Nephron progenitor cell (in vitro differentiated cells): ENCODE data around the gene ZNF296.

Experiments
- DNase-seq: peaks from one replicate; pipeline ENCODE4 v3.0.0; 2021
- H3K27ac Mint-ChIP-seq: 2 replicates; pipeline ENCODE4 v1.8.0; 2021; ENCODE audit warnings: mild to moderate bottlenecking, moderate library complexity, mixed read lengths
- H3K27me3 Mint-ChIP-seq: 2 replicates; pipeline ENCODE4 v1.8.0; 2021; ENCODE audit warnings: mild to moderate bottlenecking, low read depth, mixed read lengths; ENCODE audit not compliant: poor library complexity
- H3K36me3 Mint-ChIP-seq: 2 replicates; pipeline ENCODE4 v1.8.0; 2021; ENCODE audit warnings: low read depth, mixed read lengths
- H3K4me1 Mint-ChIP-seq: 2 replicates; pipeline ENCODE4 v1.8.0; 2021; ENCODE audit warnings: mixed read lengths
- H3K4me3 Mint-ChIP-seq: 2 replicates; pipeline ENCODE4 v1.8.0; 2021; ENCODE audit warnings: mild to moderate bottlenecking, moderate library complexity, mixed read lengths
- H3K9me3 Mint-ChIP-seq: 2 replicates; pipeline ENCODE4 v1.8.0; 2021; ENCODE audit warnings: mild to moderate bottlenecking, moderate library complexity, mixed read lengths
- TF ChIP-seq, protein P1 (sequence below): fragments of 200-600 bp; sonication (generic); IDR thresholded peaks from 2 replicates; pipeline ENCODE4 v1.5.0; 2021; ENCODE audit warnings: antibody characterized with exemption

Gene ZNF296

DNA sequence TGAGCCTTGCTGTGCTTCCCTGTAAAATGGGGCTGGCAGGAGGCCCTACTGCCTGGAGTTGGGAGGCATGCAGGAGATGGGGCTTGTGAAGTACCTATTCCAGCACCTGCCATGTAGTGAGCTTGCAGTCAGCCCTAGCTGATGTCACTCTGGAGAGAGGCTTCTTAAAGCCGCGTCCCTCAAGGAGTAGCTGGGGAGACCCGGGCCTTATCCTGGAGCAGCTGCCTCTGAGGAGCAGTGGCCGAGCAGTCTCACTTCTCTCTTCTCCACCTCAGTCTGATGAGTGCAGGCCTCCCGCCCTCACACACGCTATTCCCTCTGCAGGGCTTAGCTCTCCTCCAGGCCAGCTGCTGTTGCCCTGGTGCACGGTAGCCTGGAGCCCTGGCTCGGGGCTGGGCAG lies 19.4 kb downstream of the ZNF296 start:
- H3K36me3 Mint-ChIP-seq = peaks cover 67% of the 10 kb centered on the region
- H3K4me1 Mint-ChIP-seq = no peaks in the 10 kb centered on the region
- H3K4me3 Mint-ChIP-seq = no peak overlapping the region
- no peak for DNase-seq
- TF ChIP-seq, protein P1, sequence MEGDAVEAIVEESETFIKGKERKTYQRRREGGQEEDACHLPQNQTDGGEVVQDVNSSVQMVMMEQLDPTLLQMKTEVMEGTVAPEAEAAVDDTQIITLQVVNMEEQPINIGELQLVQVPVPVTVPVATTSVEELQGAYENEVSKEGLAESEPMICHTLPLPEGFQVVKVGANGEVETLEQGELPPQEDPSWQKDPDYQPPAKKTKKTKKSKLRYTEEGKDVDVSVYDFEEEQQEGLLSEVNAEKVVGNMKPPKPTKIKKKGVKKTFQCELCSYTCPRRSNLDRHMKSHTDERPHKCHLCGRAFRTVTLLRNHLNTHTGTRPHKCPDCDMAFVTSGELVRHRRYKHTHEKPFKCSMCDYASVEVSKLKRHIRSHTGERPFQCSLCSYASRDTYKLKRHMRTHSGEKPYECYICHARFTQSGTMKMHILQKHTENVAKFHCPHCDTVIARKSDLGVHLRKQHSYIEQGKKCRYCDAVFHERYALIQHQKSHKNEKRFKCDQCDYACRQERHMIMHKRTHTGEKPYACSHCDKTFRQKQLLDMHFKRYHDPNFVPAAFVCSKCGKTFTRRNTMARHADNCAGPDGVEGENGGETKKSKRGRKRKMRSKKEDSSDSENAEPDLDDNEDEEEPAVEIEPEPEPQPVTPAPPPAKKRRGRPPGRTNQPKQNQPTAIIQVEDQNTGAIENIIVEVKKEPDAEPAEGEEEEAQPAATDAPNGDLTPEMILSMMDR = no peak
- H3K27me3 Mint-ChIP-seq = peaks cover 3% of the 10 kb centered on the region
- no peak overlapping the region for H3K27ac Mint-ChIP-seq
- H3K9me3 Mint-ChIP-seq = no peaks in the 10 kb centered on the region

DNA sequence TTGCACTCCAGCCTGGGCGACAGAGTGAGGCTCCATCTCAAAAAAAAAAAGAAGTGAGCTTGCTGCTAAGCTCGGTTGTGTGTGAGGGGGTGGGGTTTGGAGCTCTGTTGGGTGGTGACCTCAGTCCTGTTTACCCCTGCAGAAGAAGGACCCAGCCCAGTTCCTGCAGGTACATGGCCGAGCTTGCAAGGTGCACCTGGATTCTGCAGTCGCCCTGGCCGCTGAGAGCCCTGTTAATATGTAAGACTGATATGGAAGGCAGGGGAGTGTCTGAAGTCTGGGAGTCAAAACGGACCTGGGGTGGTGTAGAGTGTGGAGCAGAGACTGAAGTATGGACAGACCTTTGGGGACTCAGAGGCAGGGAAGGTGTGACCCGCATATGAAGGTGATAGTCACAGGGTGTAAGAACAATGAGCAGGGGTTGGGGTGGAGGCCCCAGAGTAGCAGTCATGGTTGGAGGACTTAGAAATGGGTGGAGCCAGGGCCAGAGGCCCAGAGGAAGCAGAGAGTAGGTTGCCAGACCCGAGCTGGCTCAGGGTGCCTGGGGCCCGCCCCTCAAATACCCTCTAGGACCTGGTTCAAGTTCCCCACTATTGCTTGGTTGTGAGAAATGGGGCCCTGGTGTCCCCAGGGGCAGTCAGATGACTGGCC lies 24.2 kb downstream of the ZNF296 start:
- no peaks in the 10 kb centered on the region for H3K27me3 Mint-ChIP-seq
- no peak for DNase-seq
- no peaks in the 10 kb centered on the region for H3K9me3 Mint-ChIP-seq
- H3K27ac Mint-ChIP-seq = peak overlapping the region; percentile 33
- H3K36me3 Mint-ChIP-seq = peaks cover 38% of the 10 kb centered on the region
- H3K4me3 Mint-ChIP-seq = no peak overlapping the region
- TF ChIP-seq, protein P1 = no peak
- H3K4me1 Mint-ChIP-seq = no peaks in the 10 kb centered on the region

DNA sequence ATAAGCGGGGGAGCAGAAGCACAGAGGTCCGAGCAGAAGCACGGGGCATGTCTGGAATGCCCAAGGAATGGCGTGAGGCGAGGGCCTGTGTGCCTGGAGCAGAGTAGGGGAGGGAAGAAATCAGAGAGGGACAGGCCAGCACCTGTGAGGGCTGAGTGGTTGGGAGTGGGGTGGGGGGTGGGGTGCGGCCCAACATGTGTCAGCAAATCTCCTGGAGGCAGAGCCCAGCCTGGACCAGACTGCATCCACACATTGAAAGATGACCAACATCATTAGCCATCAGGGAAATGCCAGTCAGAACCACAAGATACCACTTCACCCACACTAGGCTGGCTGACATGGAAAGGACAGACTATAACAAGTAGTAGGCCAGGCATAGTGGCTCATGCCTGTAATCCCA lies 26.2 kb downstream of the ZNF296 start:
- Mint-ChIP-seq H3K4me3 (no peak overlapping the region), H3K9me3 (no peaks in the 10 kb centered on the region), H3K27me3 (no peaks in the 10 kb centered on the region), H3K27ac (peak overlapping the region; percentile 19), H3K4me1 (no peaks in the 10 kb centered on the region), H3K36me3 (peaks cover 44% of the 10 kb centered on the region)
- no peak for DNase-seq
- TF ChIP-seq, protein P1 = no peak

DNA sequence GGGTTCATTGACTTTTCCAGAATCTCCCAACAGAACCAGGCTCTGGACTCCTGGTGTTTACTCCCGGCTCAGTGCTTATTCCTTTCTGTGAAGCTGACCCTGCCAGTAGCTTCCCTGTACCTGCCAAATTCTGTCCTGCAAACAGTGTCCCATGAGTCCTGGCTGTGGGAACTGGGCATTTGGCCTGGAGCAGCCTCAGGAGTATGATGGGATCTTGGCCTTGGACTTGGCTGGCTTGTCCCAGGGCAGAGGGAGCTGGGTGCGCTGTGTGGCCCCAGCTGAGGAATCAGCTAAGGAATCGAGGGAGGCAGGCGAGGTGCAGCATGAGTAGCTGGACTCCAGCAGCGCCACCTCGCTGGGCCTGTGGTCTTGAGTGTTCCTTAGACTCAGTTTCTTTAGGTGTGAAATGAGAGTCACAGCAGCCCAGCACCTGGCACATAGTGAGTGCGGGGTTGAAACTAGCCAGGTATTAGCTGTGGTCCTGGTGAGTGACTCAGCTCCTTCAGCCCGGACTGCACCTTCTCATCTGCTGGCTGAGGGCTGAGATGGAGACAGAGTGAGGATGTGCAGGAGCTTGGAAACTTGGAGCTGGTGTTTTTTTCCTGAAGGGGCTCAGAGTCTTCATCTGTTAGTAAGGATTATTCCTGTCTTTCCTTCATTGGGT lies 27.1 kb downstream of the ZNF296 start:
- peaks cover 36% of the 10 kb centered on the region for H3K36me3 Mint-ChIP-seq
- H3K4me3 Mint-ChIP-seq = no peak overlapping the region
- TF ChIP-seq, protein P1 = no peak
- no peaks in the 10 kb centered on the region for H3K27me3 Mint-ChIP-seq
- no peaks in the 10 kb centered on the region for H3K4me1 Mint-ChIP-seq
- H3K27ac Mint-ChIP-seq = peak overlapping the region; percentile 82
- H3K9me3 Mint-ChIP-seq = no peaks in the 10 kb centered on the region
- no peak for DNase-seq

DNA sequence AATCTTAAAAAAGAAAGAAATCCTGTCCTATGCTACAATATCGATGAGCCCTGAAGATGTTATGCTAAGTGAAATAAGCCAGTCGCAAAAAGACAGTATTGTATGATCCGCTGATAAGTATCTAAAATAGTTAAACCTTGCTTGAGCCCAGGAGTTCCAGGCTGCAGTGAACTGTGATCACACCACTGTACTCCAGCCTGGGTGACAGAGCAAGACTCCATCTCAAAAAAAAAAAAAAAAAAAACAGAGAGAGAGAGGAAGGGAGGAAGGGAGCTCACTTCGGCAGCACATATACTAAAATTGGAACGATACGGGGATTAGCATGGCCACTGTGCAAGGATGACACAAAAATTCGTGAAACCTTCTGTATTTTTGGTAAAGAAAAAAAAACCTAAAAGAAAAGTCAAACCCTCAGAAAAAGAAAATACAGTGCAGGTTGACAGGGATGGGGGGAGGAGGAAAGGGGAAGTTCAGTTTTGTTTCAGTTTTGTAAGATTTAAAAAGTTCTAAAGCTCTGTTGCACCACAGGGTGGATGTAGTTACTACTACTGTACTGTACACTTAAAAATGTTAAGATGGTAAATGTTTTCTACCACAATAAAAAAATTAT lies 29.0 kb downstream of the ZNF296 start:
- no peak for DNase-seq
- H3K27ac Mint-ChIP-seq = peak overlapping the region; percentile 43
- no peaks in the 10 kb centered on the region for H3K4me1 Mint-ChIP-seq
- peaks cover 23% of the 10 kb centered on the region for H3K36me3 Mint-ChIP-seq
- no peaks in the 10 kb centered on the region for H3K9me3 Mint-ChIP-seq
- TF ChIP-seq, protein P1 = no peak
- H3K4me3 Mint-ChIP-seq = no peak overlapping the region
- H3K27me3 Mint-ChIP-seq = no peaks in the 10 kb centered on the region
